Measurements from ENCODE around the gene RNASE13. TPM values are rescaled to one million over a fixed set of nuclear protein-coding genes. Genes with fewer than 3 reads are reported as not detected.
"Not testable (repeated sequence)": the region's sequence is repeated elsewhere in the genome, so short reads cannot be mapped to it uniquely, and the experiment has no call there.

RNASE13 gene
- total RNA-seq, 2 experiments from 2014 or later = not detected

DNA sequence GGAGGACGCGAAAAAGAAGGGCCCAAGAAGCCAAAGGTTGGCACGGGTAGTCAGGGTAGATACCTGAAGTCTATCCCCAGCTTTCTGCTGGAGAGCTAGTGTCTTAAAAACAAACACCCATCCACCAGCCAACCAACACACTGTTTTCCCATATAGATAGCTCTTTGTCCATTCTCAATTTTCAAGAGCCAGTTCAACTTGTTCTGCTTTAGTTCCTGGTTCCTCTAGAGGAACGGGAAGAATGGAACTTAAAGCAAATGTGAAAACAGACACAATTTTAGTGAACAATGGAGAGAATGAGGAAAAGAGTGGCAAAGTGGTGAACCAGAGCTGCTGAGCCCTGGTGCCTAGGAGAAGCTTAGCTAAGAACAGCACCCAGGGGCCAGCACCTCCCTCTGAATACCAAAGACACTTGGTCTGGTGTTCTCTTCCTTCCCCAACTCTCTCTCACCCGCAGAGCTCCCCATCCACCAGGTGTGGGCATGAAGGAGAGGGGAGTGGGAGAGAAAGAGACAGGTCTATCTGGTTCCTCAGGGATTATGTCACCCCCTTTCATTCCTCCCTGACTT is 13.5 kb downstream of the RNASE13 start:
- Mint-ChIP-seq H3K4me1 (peaks cover 14% of the 10 kb centered on the region), H3K27ac (no peak overlapping the region), H3K4me3 (no peak overlapping the region), H3K36me3 (ENCODE audit: low read depth) (peaks cover 3% of the 10 kb centered on the region), H3K27me3 (peaks cover 22% of the 10 kb centered on the region), H3K9me3 (no peaks in the 10 kb centered on the region)
- ChIA-PET POLR2A (no interaction called here), CTCF (interaction anchor here (0.7 to 5.0 kb wide), 5 partner anchors 50 to 357 kb away, joined by 3 to 17 read pairs (median 4); no protein-coding TSS in a partner anchor)
- no peak for DNase-seq

DNA sequence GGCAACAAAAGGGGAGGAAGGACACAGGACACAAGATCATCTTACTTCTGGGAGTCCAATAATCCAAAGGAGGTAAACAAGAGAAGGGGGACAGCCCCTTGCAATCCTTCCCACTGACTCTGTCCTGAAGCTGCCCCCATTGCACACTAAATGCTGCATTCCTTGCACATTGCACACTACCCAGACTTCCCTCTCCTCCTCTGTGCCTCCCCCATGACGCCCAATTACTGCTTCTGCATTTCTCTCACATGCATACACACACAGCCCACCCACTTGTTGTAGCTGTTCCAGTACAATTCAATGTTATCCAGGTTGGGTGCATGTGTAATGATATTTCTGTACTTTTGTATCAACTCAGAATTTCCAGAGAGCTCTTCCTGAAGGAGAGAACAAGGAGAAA is 15.2 kb downstream of the RNASE13 start:
- CTCF ChIA-PET = interaction anchor here (0.7 to 5.0 kb wide), 4 partner anchors 21 to 85 kb away, joined by 3 to 17 read pairs (median 3); partner anchors contain the start of genes SLC39A2 and ZNF219
- peaks cover 9% of the 10 kb centered on the region for H3K4me1 Mint-ChIP-seq

DNA sequence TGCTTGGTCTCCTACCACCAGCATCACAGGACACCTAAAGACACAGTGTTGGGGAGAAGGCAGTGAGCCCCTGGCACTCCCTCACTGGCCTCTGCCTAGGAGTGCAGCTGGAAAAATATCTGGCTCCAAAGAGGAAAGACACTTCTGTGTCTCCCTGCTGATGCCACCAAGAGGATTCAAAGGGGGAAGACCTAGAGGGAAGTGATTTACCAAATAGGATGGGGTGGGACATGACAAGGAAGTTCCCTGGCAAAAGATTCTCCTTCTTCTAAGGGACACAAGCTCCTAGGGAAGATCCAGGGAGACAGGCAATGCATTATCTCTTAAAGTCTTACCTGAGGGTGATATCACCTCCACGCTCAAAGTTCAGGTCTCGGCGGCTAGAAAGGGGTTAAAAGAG is 15.8 kb downstream of the RNASE13 start:
- peaks cover 3% of the 10 kb centered on the region for H3K4me1 Mint-ChIP-seq
- ChIA-PET POLR2A (no interaction called here), CTCF (interaction anchor here (0.8 to 8.5 kb wide), 6 partner anchors 16 to 84 kb away, joined by 3 to 92 read pairs (median 3); partner anchors contain the start of genes RNASE13, SLC39A2 and TMEM253)
- H3K9me3 Mint-ChIP-seq = no peaks in the 10 kb centered on the region
- H3K27ac Mint-ChIP-seq = no peak overlapping the region
- peaks cover 16% of the 10 kb centered on the region for H3K27me3 Mint-ChIP-seq
- H3K4me3 Mint-ChIP-seq = no peak overlapping the region
- no peak for DNase-seq
- H3K36me3 Mint-ChIP-seq (ENCODE audit: low read depth) = peaks cover 3% of the 10 kb centered on the region

More for the DNA sequence above, 15.2 kb downstream of the RNASE13 start:
- Mint-ChIP-seq H3K4me3 (no peak overlapping the region), H3K36me3 (ENCODE audit: low read depth) (peaks cover 3% of the 10 kb centered on the region), H3K9me3 (no peaks in the 10 kb centered on the region), H3K27ac (no peak overlapping the region), H3K27me3 (peaks cover 20% of the 10 kb centered on the region)
- DNase-seq = no peak
- POLR2A ChIA-PET = no interaction called here

DNA sequence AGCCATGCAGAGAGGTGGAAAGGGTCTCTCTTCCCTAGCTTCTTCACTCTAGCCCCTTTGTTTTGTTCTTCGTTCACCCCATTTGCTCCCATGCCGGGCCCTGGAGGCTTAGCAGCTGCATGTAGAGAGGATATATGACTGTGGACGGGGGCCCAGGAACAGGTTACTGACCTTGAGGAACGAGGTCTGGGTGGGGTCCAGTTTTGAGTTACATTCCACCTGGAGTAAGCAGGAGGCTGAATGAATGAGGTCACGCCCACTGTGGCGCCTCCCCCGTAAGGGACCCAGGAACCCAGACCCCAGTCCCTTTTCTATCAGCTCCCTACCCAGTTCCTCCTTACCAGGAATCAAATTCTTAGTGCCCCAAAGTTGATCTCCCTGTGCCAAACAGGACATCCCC is 16.3 kb downstream of the RNASE13 start:
- H3K36me3 Mint-ChIP-seq (ENCODE audit: low read depth) = peaks cover 3% of the 10 kb centered on the region
- H3K9me3 Mint-ChIP-seq = no peaks in the 10 kb centered on the region
- ChIA-PET CTCF (interaction anchor here (0.6 to 8.5 kb wide), 5 partner anchors 16 to 84 kb away, joined by 3 to 92 read pairs (median 3); partner anchors contain the start of genes RNASE13 and TMEM253), POLR2A (no interaction called here)
- no peak overlapping the region for H3K4me3 Mint-ChIP-seq
- H3K4me1 Mint-ChIP-seq = no peaks in the 10 kb centered on the region
- DNase-seq = no peak
- H3K27ac Mint-ChIP-seq = no peak overlapping the region
- H3K27me3 Mint-ChIP-seq = peaks cover 15% of the 10 kb centered on the region

DNA sequence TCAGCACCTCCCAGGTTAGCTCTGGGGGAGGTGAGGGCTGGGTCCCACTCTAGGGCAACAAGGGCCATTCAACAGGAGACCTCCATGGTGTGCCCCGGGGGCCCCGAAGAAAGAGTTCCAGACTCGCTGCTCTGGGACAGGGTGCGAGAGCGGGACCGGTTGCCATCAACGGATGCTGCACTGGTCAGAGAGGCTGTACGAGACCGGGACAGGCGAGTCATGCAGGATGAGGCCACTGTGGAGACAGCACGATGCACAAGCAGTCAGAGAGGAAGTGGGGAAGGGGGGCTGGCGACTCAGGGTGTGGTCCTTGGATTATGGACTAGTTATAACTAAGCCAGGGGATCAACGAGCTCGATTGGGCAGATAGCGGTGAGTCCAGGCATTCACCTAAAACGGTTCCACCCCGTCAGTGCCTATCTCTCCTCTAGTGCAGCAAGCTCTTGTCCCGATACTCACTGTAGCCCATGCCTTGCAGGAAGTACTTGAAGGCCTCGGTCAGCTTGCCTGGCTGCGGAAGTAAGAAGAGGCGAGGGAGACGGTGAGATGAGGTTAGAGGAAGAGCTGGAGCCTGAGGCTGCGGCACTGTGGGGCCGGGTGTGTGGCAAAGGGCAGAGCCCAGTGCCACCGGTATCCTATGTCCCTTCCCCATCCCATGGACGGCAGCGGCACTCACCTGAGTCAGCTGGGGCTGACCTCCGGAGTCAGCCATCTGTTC is 16.9 kb downstream of the RNASE13 start:
- no peak for DNase-seq
- no peak overlapping the region for H3K27ac Mint-ChIP-seq
- H3K27me3 Mint-ChIP-seq = peaks cover 14% of the 10 kb centered on the region
- H3K9me3 Mint-ChIP-seq = no peaks in the 10 kb centered on the region
- H3K4me3 Mint-ChIP-seq = no peak overlapping the region
- H3K4me1 Mint-ChIP-seq = no peaks in the 10 kb centered on the region
- peaks cover 3% of the 10 kb centered on the region for H3K36me3 Mint-ChIP-seq (ENCODE audit: low read depth)
- CTCF ChIA-PET = interaction anchor here (0.6 to 8.5 kb wide), 10 partner anchors 13 to 85 kb away, joined by 3 to 92 read pairs (median 3); partner anchors contain the start of genes RNASE13 and TMEM253
- POLR2A ChIA-PET = no interaction called here

- no peak overlapping the region for H3K27ac Mint-ChIP-seq
- no peak for DNase-seq
- H3K4me3 Mint-ChIP-seq = no peak overlapping the region
- peaks cover 18% of the 10 kb centered on the region for H3K27me3 Mint-ChIP-seq
- CTCF ChIA-PET = interaction anchor here (0.8 to 8.5 kb wide), 8 partner anchors 10 to 86 kb away, joined by 3 to 92 read pairs (median 5); partner anchors contain the start of gene TMEM253
- H3K36me3 Mint-ChIP-seq (ENCODE audit: low read depth) = peaks cover 3% of the 10 kb centered on the region
- no peaks in the 10 kb centered on the region for H3K9me3 Mint-ChIP-seq
- POLR2A ChIA-PET = no interaction called here
- no peaks in the 10 kb centered on the region for H3K4me1 Mint-ChIP-seq
These were observed 18.0 kb downstream of the RNASE13 start for GRCh38 chr14:21016413-21017190.

- no peaks in the 10 kb centered on the region for H3K4me1 Mint-ChIP-seq
- peaks cover 3% of the 10 kb centered on the region for H3K36me3 Mint-ChIP-seq (ENCODE audit: low read depth)
- peaks cover 21% of the 10 kb centered on the region for H3K27me3 Mint-ChIP-seq
- H3K27ac Mint-ChIP-seq = no peak overlapping the region
- POLR2A ChIA-PET = no interaction called here
- DNase-seq = no peak
- no peak overlapping the region for H3K4me3 Mint-ChIP-seq
- CTCF ChIA-PET = interaction anchor here (0.6 to 8.5 kb wide), 31 partner anchors 8 to 505 kb away, joined by 3 to 92 read pairs (median 5); partner anchors contain the start of genes ARHGEF40, RNASE13, RNASE8 and SLC39A2
- no peaks in the 10 kb centered on the region for H3K9me3 Mint-ChIP-seq
These were observed 19.3 kb downstream of the RNASE13 start for GRCh38 chr14:21015312-21015711.

- no peaks in the 10 kb centered on the region for H3K4me1 Mint-ChIP-seq
- no peaks in the 10 kb centered on the region for H3K9me3 Mint-ChIP-seq
- peaks cover 3% of the 10 kb centered on the region for H3K36me3 Mint-ChIP-seq (ENCODE audit: low read depth)
- H3K4me3 Mint-ChIP-seq = no peak overlapping the region
- ChIA-PET CTCF (interaction anchor here (0.6 to 8.5 kb wide), 36 partner anchors 8 to 505 kb away, joined by 3 to 92 read pairs (median 5); partner anchors contain the start of genes ARHGEF40, RNASE13, RNASE8 and SLC39A2), POLR2A (interaction anchor here (0.8 kb wide), 1 partner anchor 89 kb away, joined by 3 read pairs; no protein-coding TSS in a partner anchor)
- H3K27me3 Mint-ChIP-seq = peaks cover 21% of the 10 kb centered on the region
- no peak overlapping the region for H3K27ac Mint-ChIP-seq
- DNase-seq = peak; percentile 83
These were observed 19.8 kb downstream of the RNASE13 start for GRCh38 chr14:21014761-21015190.

DNA sequence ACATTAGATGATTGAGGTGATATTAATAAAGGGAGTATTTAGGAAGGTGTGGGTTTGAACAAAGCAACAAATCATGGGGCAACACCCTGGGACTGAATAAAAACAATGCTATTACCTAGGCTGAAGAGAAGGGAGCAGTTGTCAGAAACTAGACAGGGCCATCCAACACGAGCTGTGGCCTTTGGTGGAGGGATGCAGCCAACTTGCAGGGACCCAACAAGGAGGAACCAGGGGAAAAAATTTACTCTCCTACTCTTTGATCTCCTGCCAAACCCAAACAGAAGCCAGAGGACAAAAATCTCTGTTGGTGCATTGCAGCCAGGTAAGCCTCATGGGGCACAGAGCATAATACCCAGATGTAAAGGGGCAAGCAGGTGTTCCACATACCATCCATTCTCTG is 23.5 kb downstream of the RNASE13 start:
- Mint-ChIP-seq H3K27me3 (peaks cover 21% of the 10 kb centered on the region), H3K36me3 (ENCODE audit: low read depth) (no peaks in the 10 kb centered on the region), H3K4me3 (no peak overlapping the region), H3K4me1 (no peaks in the 10 kb centered on the region), H3K9me3 (no peaks in the 10 kb centered on the region), H3K27ac (no peak overlapping the region)
- ChIA-PET POLR2A (no interaction called here), CTCF (interaction anchor here (1.1 to 8.5 kb wide), 3 partner anchors 14 to 91 kb away, joined by 3 to 92 read pairs (median 11); partner anchors contain the start of gene TMEM253)
- DNase-seq = no peak

GRCh38 chr14:21009721-21010120 is 24.9 kb downstream of the RNASE13 start:
- H3K4me3 Mint-ChIP-seq; H3K9me3 Mint-ChIP-seq; H3K36me3 Mint-ChIP-seq (ENCODE audit: low read depth); DNase-seq; H3K27ac Mint-ChIP-seq; POLR2A ChIA-PET; H3K4me1 Mint-ChIP-seq: not testable (repeated sequence)
- CTCF ChIA-PET = interaction anchor here (1.0 to 1.8 kb wide), 3 partner anchors 12 to 94 kb away, joined by 3 to 4 read pairs (median 3); no protein-coding TSS in a partner anchor
- H3K27me3 Mint-ChIP-seq = peaks cover 21% of the 10 kb centered on the region

GRCh38 chr14:21003788-21004346 is 30.7 kb downstream of the RNASE13 start:
- H3K27ac Mint-ChIP-seq = no peak overlapping the region
- no peak overlapping the region for H3K4me3 Mint-ChIP-seq
- DNase-seq = no peak
- CTCF ChIA-PET = interaction anchor here (1.1 to 1.8 kb wide), 2 partner anchors 11 to 13 kb away, joined by 3 read pairs; no protein-coding TSS in a partner anchor
- POLR2A ChIA-PET = no interaction called here
- H3K4me1 Mint-ChIP-seq = no peaks in the 10 kb centered on the region
- H3K9me3 Mint-ChIP-seq = no peaks in the 10 kb centered on the region
- H3K27me3 Mint-ChIP-seq = no peaks in the 10 kb centered on the region
- no peaks in the 10 kb centered on the region for H3K36me3 Mint-ChIP-seq (ENCODE audit: low read depth)

- Mint-ChIP-seq H3K4me1 (peaks cover 14% of the 10 kb centered on the region), H3K27ac (no peak overlapping the region), H3K36me3 (ENCODE audit: low read depth) (peaks cover 9% of the 10 kb centered on the region), H3K9me3 (no peaks in the 10 kb centered on the region), H3K4me3 (no peak overlapping the region), H3K27me3 (no peaks in the 10 kb centered on the region)
- ChIA-PET CTCF (interaction anchor here (0.9 to 1.8 kb wide), 5 partner anchors 9 to 92 kb away, joined by 3 to 5 read pairs (median 3); no protein-coding TSS in a partner anchor), POLR2A (no interaction called here)
- DNase-seq = no peak
These were observed 33.4 kb downstream of the RNASE13 start for GRCh38 chr14:21001218-21001617.

Data from activated CD4-positive, alpha-beta T cell treated with anti-CD3 and anti-CD28 coated beads, Interleukin-2, amount 10 ng/mL, durations not matched to agents 7 days and 5 days (primary cell).